HG03354 (cell line): Measurements from ENCODE around the gene LONP2.

Source experiments
- ATAC-seq: cut with Tn5 transposase; IDR thresholded peaks from one replicate; pipeline ENCODE4 v1.9.1; 2021; ENCODE audit warnings: mild to moderate bottlenecking; ENCODE audit not compliant: unreplicated experiment, poor library complexity, severe bottlenecking

Gene LONP2

DNA sequence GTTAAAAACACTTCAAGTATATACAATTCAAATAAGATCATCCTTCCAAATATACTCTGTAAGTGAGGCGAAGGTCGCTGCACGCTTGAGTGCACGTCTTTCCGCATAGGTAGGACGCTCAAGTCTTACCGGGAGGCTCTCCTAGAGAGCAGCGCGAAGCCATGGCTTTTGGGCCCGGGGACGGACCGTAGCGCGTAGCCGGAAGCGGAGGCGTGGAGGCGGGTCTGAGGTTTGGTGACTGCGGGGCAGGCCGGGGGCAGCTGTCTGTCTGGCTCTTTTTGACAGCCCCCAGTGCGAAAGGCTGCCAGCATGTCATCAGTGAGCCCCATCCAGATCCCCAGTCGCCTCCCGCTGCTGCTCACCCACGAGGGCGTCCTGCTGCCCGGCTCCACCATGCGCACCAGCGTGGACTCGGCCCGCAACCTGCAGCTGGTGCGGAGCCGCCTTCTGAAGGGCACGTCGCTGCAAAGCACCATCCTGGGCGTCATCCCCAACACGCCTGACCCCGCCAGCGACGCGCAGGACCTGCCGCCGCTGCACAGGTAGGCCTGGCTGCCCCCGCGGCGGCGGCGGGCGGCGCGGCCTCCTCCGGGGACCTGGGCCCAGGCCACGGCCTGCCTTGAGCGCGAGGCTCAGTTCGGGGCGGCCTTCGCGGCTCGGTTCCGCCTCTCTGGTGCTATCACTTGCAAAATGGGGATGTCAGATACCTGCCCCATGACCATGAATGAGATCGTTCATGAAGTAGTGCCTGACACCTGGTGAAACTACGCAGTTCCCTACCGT, at the start of gene LONP2:
LONP2 (plus strand) TSS at position 221 of the 783 bp plus-strand sequence; CDS start at position 310, 89 bp downstream.
- ATAC-seq, result peak; percentile 95

DNA sequence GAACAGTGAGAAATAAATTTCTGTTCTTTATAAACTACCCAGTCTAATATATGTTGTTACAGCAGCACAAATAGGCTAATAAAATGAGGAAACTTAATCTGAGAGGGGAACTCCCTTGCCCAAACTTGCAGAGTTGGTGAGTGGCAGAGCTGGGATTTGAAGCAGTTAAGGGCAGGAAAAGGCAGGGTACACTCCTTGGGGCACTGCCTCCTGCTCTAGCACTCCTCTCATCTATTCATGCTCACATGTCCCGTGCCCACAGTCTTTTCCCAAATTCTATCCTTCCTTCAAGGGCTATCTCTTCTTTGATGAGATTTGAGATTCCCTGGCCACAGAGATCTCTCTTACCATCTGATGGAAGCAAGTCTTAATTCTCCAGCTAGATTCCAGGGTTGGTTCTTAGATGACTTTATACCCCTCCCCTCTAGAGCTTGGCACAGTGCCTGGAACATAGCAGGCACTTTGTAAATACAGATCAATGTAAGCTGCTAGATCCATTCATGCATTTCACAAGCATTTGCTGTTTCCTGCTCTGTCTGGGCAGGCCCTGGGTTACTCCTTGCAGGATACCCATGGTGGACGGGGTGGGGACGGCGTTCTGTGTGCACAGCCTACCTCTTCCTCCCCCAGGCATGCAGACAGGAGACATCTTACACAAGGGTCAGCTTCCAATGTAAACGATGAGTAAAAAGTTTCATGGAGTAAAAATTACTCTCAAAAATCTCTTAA, 49.1 kb upstream of the LONP2 start:
- no peak for ATAC-seq

- no peak for ATAC-seq
These were observed 46.8 kb upstream of the LONP2 start for GRCh38 chr16:48197294-48197693.

- no peak for ATAC-seq
These were observed 42.4 kb upstream of the LONP2 start for GRCh38 chr16:48201515-48202201.

- no peak for ATAC-seq
These were observed 39.9 kb upstream of the LONP2 start for GRCh38 chr16:48203974-48204824.

- no peak for ATAC-seq
These were observed 39.3 kb upstream of the LONP2 start for GRCh38 chr16:48204825-48205151.

DNA sequence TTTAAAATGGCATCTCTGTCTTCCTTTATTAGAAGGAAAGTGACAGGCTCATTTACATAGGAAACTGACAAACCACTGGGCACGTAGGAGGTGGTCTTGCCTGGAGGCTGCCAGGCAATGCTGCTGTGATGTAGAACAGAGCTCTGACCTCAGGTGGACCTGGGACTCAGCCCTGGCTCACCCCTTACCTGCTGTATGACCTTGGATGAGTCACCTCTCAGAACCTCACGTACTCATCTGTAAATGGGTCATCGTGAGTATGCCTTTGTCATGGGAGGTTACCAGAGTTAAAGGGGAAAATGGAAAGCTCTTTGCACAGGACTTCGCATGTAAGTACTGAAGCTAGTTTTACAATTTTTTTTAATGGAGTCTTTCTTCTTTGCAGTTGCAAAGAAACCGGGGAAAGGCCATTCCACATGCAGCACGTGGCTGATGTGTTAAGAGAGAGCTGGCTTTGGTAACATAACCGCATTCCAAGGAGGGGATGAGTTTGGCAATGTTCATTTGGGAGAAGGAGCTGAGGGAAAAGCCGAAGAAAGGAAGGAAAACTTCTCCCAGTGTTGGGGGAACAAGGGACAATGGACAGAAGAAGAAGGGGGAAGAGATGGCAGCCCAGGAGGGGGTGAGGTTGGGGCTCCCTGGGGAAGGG, 37.4 kb upstream of the LONP2 start:
- ATAC-seq, result no peak

- ATAC-seq, result no peak
These were observed 33.4 kb upstream of the LONP2 start for GRCh38 chr16:48210747-48211146.

GRCh38 chr16:48212033-48212432, 32.1 kb upstream of the LONP2 start:
- no peak for ATAC-seq

- no peak for ATAC-seq
These were observed 28.4 kb upstream of the LONP2 start for GRCh38 chr16:48215738-48216137.

GRCh38 chr16:48217708-48218107, 26.4 kb upstream of the LONP2 start:
- no peak for ATAC-seq

DNA sequence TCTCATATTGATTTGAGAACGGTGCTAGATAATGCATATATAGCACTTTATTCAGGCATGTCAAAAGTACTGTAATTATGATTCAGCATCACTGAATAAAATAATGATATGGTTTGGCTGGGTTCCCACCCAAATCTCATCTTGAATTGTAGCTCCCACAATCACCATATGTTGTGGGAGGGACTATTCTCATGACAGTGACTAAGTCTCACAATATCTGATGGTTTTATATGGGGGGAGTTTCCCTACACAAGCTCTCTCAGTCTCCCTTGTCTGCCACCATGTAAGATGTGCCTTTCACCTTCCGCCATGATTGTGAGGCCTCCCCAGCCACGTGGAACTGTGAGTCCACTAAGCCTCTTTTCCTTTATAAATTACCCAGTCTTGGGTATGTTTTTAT, 25.6 kb upstream of the LONP2 start:
- no peak for ATAC-seq

DNA sequence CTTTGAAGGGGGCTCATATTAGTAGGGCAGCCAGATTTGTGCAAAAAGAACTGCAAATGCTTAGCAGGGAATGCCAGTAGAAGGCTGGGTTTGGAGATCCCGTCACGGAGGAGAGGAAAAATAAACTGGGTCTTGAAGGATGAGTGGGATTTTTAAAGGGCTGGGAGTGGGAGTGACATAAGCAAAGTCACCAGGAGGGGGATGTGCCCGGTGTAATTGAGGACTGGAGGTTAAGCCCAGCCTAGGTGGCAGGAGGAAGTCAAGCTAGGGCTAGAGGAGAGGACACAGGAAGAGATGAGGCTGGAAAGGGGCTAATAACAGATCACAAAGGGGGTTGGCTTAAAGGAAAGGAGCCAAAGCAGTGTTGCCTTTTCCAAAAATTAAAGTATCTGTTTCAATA, 23.2 kb upstream of the LONP2 start:
- no peak for ATAC-seq

GRCh38 chr16:48223490-48223889, 20.6 kb upstream of the LONP2 start:
- ATAC-seq, result no peak

GRCh38 chr16:48225456-48225855, 18.6 kb upstream of the LONP2 start:
- no peak for ATAC-seq

- peak; percentile 73 for ATAC-seq
These were observed 12.2 kb upstream of the LONP2 start for GRCh38 chr16:48231727-48232492.

- ATAC-seq, result no peak
These were observed 11.5 kb upstream of the LONP2 start for GRCh38 chr16:48232493-48233040.

GRCh38 chr16:48234630-48235029, 9.5 kb upstream of the LONP2 start:
- no peak for ATAC-seq
